Rectal smooth muscle tissue (tissue), 1 donor: ENCODE results near the gene ANKIB1.
"Not testable (repeated sequence)": the region's sequence is repeated elsewhere in the genome, so short reads cannot be mapped to it uniquely, and the experiment has no call there.

Experiments used
- H3K27ac ChIP-seq: one replicate; pipeline ENCODE4 v1.7.0; 2013; ENCODE audit warnings: low read depth, low read length, inconsistent platforms
- H3K27me3 ChIP-seq: one replicate; pipeline ENCODE4 v1.7.0; 2013; ENCODE audit warnings: low read length; ENCODE audit not compliant: control insufficient read depth, insufficient read depth
- H3K36me3 ChIP-seq: one replicate; pipeline ENCODE4 v1.7.0; 2013; ENCODE audit warnings: low read length; ENCODE audit not compliant: control insufficient read depth, insufficient read depth
- H3K4me1 ChIP-seq: one replicate; pipeline ENCODE4 v1.7.0; 2013; ENCODE audit warnings: low read length; ENCODE audit not compliant: control insufficient read depth, insufficient read depth
- H3K4me3 ChIP-seq: one replicate; pipeline ENCODE4 v1.7.0; 2013; ENCODE audit warnings: low read length
- H3K9ac ChIP-seq: one replicate; pipeline ENCODE4 v1.7.0; 2013; ENCODE audit warnings: low read length

The ANKIB1 gene

GRCh38 chr7:92397542-92397941, 151.8 kb downstream of the ANKIB1 start:
- H3K9ac ChIP-seq = no peak overlapping the region
- peaks cover 14% of the 10 kb centered on the region for H3K36me3 ChIP-seq

GRCh38 chr7:92400013-92400412, 154.2 kb downstream of the ANKIB1 start:
- no peak overlapping the region for H3K27ac ChIP-seq
- H3K4me1 ChIP-seq = no peaks in the 10 kb centered on the region

More at GRCh38 chr7:92397542-92397941, 151.8 kb downstream of the ANKIB1 start:
- Histone ChIP-seq H3K4me3 (no peak overlapping the region), H3K27ac (no peak overlapping the region), H3K27me3 (no peaks in the 10 kb centered on the region), H3K4me1 (no peaks in the 10 kb centered on the region)

GRCh38 chr7:92402920-92403759, 157.4 kb downstream of the ANKIB1 start:
- no peaks in the 10 kb centered on the region for H3K4me1 ChIP-seq
- no peak overlapping the region for H3K4me3 ChIP-seq
- no peaks in the 10 kb centered on the region for H3K27me3 ChIP-seq
- no peak overlapping the region for H3K9ac ChIP-seq
- H3K36me3 ChIP-seq = peaks cover 9% of the 10 kb centered on the region
- H3K27ac ChIP-seq = no peak overlapping the region

More at GRCh38 chr7:92400013-92400412, 154.2 kb downstream of the ANKIB1 start:
- no peaks in the 10 kb centered on the region for H3K27me3 ChIP-seq
- H3K9ac ChIP-seq = no peak overlapping the region
- no peak overlapping the region for H3K4me3 ChIP-seq
- peaks cover 14% of the 10 kb centered on the region for H3K36me3 ChIP-seq

GRCh38 chr7:92403760-92404074, 157.9 kb downstream of the ANKIB1 start:
- H3K4me1 ChIP-seq = no peaks in the 10 kb centered on the region
- peaks cover 4% of the 10 kb centered on the region for H3K36me3 ChIP-seq
- H3K27ac ChIP-seq = no peak overlapping the region
- no peak overlapping the region for H3K4me3 ChIP-seq
- no peaks in the 10 kb centered on the region for H3K27me3 ChIP-seq
- no peak overlapping the region for H3K9ac ChIP-seq

GRCh38 chr7:92404170-92404614, 158.4 kb downstream of the ANKIB1 start:
- Histone ChIP-seq H3K36me3 (peaks cover 2% of the 10 kb centered on the region), H3K27me3 (no peaks in the 10 kb centered on the region), H3K27ac (no peak overlapping the region), H3K9ac (no peak overlapping the region), H3K4me1 (no peaks in the 10 kb centered on the region), H3K4me3 (no peak overlapping the region)

GRCh38 chr7:92409357-92409756, 163.6 kb downstream of the ANKIB1 start:
- Histone ChIP-seq H3K27ac (no peak overlapping the region), H3K9ac (no peak overlapping the region), H3K4me1 (no peaks in the 10 kb centered on the region), H3K36me3 (no peaks in the 10 kb centered on the region), H3K27me3 (peaks cover 4% of the 10 kb centered on the region), H3K4me3 (no peak overlapping the region)

GRCh38 chr7:92410162-92410561, 164.4 kb downstream of the ANKIB1 start:
- not testable (repeated sequence) for H3K9ac ChIP-seq, H3K36me3 ChIP-seq, H3K27ac ChIP-seq, H3K4me3 ChIP-seq, H3K4me1 ChIP-seq, H3K27me3 ChIP-seq

GRCh38 chr7:92412745-92413144, 167.0 kb downstream of the ANKIB1 start:
- peaks cover 4% of the 10 kb centered on the region for H3K27me3 ChIP-seq
- no peak overlapping the region for H3K27ac ChIP-seq
- no peak overlapping the region for H3K9ac ChIP-seq
- no peak overlapping the region for H3K4me3 ChIP-seq
- no peaks in the 10 kb centered on the region for H3K4me1 ChIP-seq
- H3K36me3 ChIP-seq = no peaks in the 10 kb centered on the region

- Histone ChIP-seq H3K4me3 (no peak overlapping the region), H3K4me1 (no peaks in the 10 kb centered on the region), H3K36me3 (no peaks in the 10 kb centered on the region), H3K27me3 (peaks cover 4% of the 10 kb centered on the region), H3K9ac (no peak overlapping the region), H3K27ac (no peak overlapping the region)
Observed at GRCh38 chr7:92413550-92413949, 167.8 kb downstream of the ANKIB1 start.

- Histone ChIP-seq H3K36me3 (no peaks in the 10 kb centered on the region), H3K4me3 (no peak overlapping the region), H3K27me3 (peaks cover 4% of the 10 kb centered on the region), H3K9ac (no peak overlapping the region), H3K4me1 (no peaks in the 10 kb centered on the region), H3K27ac (no peak overlapping the region)
Observed at GRCh38 chr7:92415225-92415624, 169.5 kb downstream of the ANKIB1 start.

- Histone ChIP-seq H3K9ac (no peak overlapping the region), H3K4me1 (no peaks in the 10 kb centered on the region), H3K27me3 (peaks cover 4% of the 10 kb centered on the region), H3K27ac (no peak overlapping the region), H3K36me3 (no peaks in the 10 kb centered on the region), H3K4me3 (no peak overlapping the region)
Observed at GRCh38 chr7:92417913-92418312, 172.1 kb downstream of the ANKIB1 start.

- Histone ChIP-seq H3K36me3 (no peaks in the 10 kb centered on the region), H3K9ac (no peak overlapping the region), H3K27ac (no peak overlapping the region), H3K27me3 (no peaks in the 10 kb centered on the region), H3K4me1 (no peaks in the 10 kb centered on the region), H3K4me3 (no peak overlapping the region)
Observed at GRCh38 chr7:92421676-92422435, 176.1 kb downstream of the ANKIB1 start.
